ENCODE data around the gene TRIM8.
"Not testable (repeated sequence)": the region's sequence is repeated elsewhere in the genome, so short reads cannot be mapped to it uniquely, and the experiment has no call there.

TRIM8 gene

GRCh38 chr10:102650655-102651454 is 6.6 kb downstream of the TRIM8 start:
- DNase-seq (ENCODE audit: low read depth), result no peak

DNA sequence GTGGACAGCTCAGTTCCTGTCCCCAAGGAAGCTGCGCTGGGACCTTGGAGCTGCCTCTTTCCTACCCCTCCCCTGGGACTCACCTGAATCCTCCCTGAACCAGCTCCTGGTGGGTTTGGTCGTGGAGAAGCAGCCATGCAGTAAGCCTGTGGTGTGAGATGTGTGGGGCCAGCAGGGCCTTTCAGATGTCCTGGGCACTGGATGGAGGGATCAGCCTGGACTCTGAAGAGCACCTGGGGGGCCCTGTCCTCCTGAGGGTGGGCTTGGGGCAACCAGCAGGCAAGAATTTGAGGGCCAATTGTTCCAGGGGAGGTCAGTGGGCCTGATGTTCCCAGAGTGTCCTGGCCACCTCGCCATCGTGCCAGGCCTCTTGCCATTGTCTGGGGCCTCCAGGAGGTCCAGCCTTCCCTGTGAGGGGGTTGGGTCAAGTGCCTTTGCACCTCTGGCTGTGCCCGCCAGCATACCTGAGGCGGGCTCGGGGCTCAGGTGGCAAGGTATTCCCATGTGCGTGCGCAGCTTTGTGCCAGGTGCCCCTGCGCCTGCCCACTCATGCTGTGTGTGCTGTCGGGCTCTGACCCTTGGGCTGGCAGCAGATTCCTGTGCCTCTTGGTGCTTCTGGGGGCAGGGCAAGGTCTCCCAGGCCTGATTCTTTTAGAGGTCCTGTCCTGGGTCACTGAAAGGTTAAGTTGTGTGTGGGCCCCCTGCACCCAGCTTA is 7.3 kb downstream of the TRIM8 start:
- DNase-seq (ENCODE audit: low read depth), result no peak

GRCh38 chr10:102652170-102652916 is 8.1 kb downstream of the TRIM8 start:
- no peak for DNase-seq (ENCODE audit: low read depth)

DNA sequence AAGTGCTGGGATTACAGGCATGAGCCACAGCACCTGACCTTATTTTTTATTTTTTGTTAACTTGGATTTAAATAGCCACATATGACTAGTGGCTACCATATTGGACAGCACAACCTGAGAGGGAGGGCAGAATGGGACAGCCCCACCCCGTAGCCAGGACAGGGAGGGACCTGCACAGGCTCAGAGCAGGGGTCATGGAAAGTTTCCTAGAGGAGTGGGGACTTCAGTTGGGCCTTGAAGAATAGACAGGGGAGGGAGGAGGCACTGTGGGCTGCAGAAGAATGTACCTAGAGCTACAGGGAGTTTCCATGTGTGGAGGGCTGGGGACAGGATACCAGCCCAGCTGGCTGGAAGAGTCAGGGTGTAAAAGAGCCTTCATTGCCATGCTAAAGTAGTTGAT is 8.8 kb downstream of the TRIM8 start:
- no peak for DNase-seq (ENCODE audit: low read depth)

GRCh38 chr10:102654566-102654965 is 10.3 kb downstream of the TRIM8 start:
- DNase-seq (ENCODE audit: low read depth), result no peak

DNA sequence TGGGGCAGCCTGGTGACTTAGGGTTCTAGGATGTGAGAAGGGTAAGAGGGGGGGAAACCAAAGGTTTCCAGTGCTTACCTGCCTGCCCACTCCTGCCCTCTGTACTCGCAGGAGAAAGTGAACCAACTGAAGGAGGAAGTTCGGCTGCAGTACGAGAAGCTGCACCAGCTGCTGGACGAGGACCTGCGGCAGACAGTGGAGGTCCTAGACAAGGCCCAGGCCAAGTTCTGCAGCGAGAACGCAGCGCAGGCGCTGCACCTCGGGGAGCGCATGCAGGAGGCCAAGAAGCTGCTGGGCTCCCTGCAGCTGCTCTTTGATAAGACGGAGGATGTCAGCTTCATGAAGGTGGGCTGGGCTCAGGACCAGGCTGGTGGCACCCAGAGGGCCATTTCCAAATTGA is 10.7 kb downstream of the TRIM8 start:
- DNase-seq (ENCODE audit: low read depth), result no peak

DNA sequence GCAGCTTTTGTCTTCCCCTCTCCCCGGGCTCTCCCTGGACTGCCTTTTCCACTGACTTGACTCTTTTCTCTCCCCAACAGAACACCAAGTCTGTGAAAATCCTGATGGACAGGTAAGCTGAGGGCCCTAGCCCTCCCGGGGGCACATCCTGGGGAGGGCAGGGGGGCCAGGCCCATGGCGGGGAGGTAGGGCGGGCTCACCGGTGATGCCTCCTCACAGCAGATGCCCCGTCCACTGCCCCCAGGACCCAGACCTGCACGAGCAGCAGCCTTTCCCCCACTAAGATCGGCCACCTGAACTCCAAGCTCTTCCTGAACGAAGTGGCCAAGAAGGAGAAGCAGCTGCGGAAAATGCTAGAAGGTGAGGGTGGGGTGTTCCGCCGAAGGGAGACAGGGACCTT is 11.7 kb downstream of the TRIM8 start:
- no peak for DNase-seq (ENCODE audit: low read depth)

GRCh38 chr10:102656791-102657371 is 12.6 kb downstream of the TRIM8 start:
- DNase-seq (ENCODE audit: low read depth), result no peak

DNA sequence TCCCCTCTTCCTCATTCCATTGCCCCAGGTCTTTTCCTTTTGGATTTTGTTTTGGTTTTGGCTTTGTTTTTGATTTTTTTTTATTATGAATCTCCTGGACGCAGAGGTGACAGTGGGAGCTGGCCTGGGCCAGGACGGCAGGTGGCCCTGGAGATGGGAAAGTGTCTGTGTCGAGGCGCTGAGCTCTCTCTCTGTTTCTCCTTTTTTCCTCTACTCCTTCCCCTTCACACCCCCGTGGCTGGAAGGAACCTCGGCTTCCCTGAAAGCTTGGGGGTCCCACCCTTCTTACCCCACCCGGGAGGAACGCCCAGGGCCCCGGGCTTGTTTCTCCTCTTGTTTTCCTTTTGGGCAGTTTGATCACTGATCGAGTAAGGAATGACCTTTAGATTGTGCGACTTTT is 13.2 kb downstream of the TRIM8 start:
- no peak for DNase-seq (ENCODE audit: low read depth)

DNA sequence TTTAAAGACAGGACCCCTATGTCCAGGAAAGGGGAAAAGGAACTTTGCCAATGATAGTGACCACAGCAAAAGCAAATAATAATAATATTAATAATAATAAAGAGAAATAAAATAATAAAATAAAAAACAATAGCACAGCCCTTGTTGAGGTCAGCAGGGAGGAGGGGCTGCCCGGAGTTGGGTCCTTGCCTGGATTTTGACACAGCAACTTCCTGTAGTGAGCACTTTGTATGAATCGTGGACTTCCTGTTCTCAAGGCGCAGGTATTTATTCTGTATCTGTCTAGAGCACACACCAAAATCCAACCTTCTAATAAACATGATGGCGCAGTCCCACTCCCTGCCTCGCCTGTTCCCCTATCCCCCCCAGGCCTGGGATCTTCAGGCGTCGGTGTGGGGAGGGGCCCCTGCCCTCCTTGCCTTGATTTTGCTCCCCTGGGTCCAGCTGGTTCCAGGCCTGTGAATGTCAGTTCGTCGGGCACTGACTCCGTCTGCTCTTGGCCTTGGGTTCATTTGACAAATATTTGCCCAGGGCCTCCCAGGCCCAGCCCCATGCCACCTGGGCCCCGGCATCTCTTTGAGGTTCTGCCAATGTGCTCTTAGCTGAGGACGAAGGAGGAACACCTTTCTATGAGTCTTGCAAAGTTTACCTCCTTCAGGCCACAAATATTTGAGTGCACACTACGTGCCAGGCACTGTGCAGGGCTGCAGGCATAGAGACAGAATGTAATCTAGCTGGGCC is 13.9 kb downstream of the TRIM8 start:
- DNase-seq (ENCODE audit: low read depth), result no peak

GRCh38 chr10:102658802-102659201 is 14.5 kb downstream of the TRIM8 start:
- DNase-seq (ENCODE audit: low read depth), result no peak

DNA sequence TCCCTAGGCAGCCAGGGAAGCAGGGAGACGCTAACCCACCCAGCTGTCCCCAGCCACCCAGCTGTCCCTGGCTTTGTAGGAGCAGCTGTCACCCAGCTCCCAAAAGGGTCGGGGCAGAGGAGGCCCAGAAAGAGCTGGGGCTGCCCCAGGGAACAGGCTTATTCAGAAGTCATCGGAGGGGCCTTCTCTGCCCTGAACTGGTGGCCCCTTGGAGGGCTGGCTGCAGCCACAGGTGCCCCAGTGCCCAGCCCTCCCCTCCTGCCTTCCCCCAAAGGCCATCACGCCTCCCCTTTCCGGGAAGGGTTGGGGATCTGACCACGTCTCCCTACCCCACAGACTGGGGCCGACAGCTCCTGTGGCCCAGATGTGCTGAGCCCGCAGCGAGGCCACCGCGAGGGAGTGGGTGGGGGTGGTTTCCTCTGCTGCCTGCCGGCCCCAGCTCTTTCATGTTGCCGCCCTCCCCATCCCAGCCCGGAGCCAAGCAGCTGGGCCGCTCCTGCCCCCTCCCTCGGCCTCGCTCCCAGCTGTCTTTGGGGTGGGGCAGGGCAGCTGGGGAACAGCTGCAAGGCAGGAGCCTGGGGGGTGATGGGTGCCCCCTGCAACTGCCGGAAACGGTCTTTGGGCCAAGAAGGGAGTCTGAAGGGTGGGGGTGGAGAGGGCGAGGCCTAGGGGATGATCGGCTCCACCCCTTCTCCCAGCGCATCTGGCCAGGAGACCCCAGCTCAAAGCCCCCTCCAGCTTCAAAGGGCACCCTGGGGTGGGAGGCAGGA is 16.8 kb downstream of the TRIM8 start:
- DNase-seq (ENCODE audit: low read depth), result peak; percentile 67

GRCh38 chr10:102661658-102662028 is 17.4 kb downstream of the TRIM8 start:
- DNase-seq (ENCODE audit: low read depth), result no peak

DNA sequence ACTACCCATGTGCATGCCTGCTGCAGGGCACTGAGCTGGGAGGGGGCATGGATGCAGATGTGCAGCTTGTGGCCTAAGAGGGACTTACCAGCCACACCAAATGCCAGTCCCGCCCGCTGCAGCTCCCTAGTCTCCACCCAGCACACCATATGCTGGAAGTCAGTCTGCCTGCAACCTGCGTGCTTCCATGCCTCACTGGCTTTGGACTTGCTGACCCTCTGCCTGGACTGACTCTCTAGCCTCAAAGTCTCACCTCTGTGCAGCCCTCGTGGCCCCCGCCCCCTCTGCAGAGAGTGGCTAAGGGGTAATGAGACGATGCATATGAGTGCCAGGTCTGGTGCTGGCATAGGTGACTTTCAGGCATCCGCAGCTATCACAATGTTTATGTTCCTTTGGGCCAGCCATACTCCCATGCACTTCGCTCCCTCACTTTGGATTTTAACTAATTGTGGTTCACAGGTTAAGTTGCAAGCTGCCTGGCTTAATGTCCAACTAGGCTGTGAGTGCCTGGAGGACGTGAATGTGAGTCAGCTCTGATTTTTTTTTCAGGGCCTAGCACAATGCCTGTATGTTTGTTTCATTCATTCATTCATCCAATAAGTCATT is 21.7 kb downstream of the TRIM8 start:
- DNase-seq (ENCODE audit: low read depth), result no peak

- not testable (repeated sequence) for DNase-seq (ENCODE audit: low read depth)
Observed at GRCh38 chr10:102667411-102667810, 23.1 kb downstream of the TRIM8 start.

DNA sequence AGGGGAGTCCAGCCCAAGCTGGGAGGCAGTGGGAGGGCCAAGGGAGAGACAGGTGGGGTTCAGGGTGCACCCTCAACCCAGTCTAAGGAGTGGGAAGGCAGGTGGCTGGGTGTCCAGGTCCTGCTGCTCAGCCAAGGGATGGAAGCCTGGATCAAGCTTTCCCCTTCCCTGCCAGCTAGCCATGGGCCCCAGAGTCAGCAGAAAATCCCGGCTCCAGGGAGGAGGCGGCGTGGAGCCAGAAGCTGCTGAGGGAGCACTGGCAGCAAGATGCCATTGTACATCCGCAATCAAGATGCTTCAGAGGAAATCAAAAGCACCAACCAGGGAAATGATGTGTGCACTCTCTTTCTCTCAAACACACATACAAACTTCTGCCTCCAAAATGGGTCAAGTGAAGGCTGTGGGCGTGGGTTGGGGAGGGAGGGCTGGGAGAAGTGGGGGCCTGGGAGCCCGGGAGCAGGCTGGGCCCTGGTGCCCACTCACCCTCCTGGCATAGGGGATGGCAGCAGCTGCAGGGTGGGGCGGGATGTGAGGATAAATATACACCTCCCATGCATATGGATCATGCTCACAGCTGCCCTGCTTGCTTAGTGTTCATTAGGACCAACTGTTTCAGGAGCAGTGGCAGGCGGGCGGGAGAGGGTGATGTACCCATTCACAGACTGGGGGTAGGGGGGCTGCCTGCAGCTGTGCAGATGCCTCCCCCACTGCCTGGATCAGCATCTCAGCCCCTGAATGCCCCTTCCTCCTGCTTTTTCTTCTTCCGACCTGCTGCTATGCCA is 24.2 kb downstream of the TRIM8 start:
- no peak for DNase-seq (ENCODE audit: low read depth)

GRCh38 chr10:102669206-102670064 is 25.2 kb downstream of the TRIM8 start:
- no peak for DNase-seq (ENCODE audit: low read depth)

- no peak for DNase-seq (ENCODE audit: low read depth)
Observed at GRCh38 chr10:102670065-102670670, 25.9 kb downstream of the TRIM8 start.

All from stimulated activated CD8-positive, alpha-beta memory T cell treated with anti-CD3 and anti-CD28 coated beads, Interleukin-4, amount 100 ng/mL, for 24 hours (primary cell).